Ishikawa (cell line): Measurements from ENCODE around the gene PFKFB4.

Experiments used
- NFIC ChIP-seq: IDR thresholded peaks from 2 replicates; pipeline ENCODE4 v1.6.1; 2012
- RAD21 ChIP-seq: IDR thresholded peaks from 2 replicates; pipeline ENCODE4 v1.6.1; 2012; ENCODE audit warnings: low read depth
- YY1 ChIP-seq: IDR thresholded peaks from 2 replicates; pipeline ENCODE4 v1.6.1; 2012; ENCODE audit warnings: low read depth
- TF ChIP-seq, protein P1 (sequence below): IDR thresholded peaks from 2 replicates; pipeline ENCODE4 v1.6.1; 2012
- TF ChIP-seq, protein P2 (sequence below): IDR thresholded peaks from 2 replicates; pipeline ENCODE4 v1.6.1; 2012; ENCODE audit warnings: low read depth, mild to moderate bottlenecking
- TF ChIP-seq, protein P3 (sequence below): IDR thresholded peaks from 2 replicates; pipeline ENCODE4 v1.6.1; 2012

DNA sequence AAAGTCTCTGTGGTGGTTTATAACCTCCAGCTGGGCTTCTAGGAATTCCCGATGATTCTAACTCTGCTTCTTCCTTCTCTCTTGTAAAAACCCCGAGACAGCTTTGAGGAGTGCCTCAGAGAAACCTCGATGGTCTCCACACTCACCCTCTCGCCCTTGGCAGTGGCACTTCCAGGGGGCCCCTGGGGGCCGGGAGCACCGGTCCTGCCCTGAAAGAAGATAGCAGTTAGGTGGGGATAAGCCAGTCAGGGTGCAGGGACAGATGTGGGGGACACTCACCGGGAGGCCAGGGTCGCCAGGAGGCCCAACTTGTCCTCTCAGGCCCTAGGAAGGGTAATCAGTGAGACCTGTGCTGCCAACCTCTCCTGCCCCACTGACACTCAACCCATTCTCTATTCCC lies 28.8 kb upstream of the PFKFB4 start:
- TF ChIP-seq, protein P1, sequence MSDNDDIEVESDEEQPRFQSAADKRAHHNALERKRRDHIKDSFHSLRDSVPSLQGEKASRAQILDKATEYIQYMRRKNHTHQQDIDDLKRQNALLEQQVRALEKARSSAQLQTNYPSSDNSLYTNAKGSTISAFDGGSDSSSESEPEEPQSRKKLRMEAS = no peak
- TF ChIP-seq RAD21 (no peak), NFIC (no peak), YY1 (no peak)
- TF ChIP-seq, protein P2, sequence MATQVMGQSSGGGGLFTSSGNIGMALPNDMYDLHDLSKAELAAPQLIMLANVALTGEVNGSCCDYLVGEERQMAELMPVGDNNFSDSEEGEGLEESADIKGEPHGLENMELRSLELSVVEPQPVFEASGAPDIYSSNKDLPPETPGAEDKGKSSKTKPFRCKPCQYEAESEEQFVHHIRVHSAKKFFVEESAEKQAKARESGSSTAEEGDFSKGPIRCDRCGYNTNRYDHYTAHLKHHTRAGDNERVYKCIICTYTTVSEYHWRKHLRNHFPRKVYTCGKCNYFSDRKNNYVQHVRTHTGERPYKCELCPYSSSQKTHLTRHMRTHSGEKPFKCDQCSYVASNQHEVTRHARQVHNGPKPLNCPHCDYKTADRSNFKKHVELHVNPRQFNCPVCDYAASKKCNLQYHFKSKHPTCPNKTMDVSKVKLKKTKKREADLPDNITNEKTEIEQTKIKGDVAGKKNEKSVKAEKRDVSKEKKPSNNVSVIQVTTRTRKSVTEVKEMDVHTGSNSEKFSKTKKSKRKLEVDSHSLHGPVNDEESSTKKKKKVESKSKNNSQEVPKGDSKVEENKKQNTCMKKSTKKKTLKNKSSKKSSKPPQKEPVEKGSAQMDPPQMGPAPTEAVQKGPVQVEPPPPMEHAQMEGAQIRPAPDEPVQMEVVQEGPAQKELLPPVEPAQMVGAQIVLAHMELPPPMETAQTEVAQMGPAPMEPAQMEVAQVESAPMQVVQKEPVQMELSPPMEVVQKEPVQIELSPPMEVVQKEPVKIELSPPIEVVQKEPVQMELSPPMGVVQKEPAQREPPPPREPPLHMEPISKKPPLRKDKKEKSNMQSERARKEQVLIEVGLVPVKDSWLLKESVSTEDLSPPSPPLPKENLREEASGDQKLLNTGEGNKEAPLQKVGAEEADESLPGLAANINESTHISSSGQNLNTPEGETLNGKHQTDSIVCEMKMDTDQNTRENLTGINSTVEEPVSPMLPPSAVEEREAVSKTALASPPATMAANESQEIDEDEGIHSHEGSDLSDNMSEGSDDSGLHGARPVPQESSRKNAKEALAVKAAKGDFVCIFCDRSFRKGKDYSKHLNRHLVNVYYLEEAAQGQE = no peak
- TF ChIP-seq, protein P3, sequence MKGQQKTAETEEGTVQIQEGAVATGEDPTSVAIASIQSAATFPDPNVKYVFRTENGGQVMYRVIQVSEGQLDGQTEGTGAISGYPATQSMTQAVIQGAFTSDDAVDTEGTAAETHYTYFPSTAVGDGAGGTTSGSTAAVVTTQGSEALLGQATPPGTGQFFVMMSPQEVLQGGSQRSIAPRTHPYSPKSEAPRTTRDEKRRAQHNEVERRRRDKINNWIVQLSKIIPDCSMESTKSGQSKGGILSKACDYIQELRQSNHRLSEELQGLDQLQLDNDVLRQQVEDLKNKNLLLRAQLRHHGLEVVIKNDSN = no peak
